Suppressor macrophage (primary cell): ENCODE results near the gene NKD1.
A peak's percentile ranks its signal among the peaks of the same experiment; 100 is the strongest.

ENCODE experiments used
- DNase-seq, 4 experiments: peaks; one replicate each; pipeline ENCODE4 v3.0.0-alpha.2; 2020 to 2022

The NKD1 gene

GRCh38 chr16:50676684-50677225 lies 128.6 kb downstream of the NKD1 start:
- no peak for DNase-seq

DNA sequence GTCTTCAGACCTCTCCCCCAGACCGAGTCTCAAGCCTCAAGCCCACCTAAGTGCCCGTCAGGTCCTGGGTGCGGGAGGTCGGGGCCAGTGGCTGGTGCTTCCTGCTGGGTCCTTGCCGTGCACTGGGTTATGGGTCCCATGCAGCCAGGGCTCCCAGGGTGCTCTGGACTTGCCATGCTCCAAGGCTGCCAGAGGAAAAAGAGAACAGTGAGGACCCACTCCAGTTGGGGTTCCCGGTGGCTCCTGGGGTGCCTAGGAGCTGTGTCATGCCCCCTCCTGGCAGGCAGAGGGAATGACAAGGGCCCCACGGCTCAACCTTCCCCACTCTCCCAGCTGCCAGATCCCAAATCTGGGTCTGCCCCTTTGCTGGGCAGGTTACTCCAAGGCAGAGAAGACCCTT lies 129.2 kb downstream of the NKD1 start:
- no peak for DNase-seq

GRCh38 chr16:50678531-50678930 lies 130.3 kb downstream of the NKD1 start:
- peak in 2 of 4 experiments; percentile 35 to 47 for DNase-seq

- peak in 1 of 4 experiments; percentile 34 for DNase-seq
Observed at GRCh38 chr16:50679266-50679665, 131.1 kb downstream of the NKD1 start.

DNA sequence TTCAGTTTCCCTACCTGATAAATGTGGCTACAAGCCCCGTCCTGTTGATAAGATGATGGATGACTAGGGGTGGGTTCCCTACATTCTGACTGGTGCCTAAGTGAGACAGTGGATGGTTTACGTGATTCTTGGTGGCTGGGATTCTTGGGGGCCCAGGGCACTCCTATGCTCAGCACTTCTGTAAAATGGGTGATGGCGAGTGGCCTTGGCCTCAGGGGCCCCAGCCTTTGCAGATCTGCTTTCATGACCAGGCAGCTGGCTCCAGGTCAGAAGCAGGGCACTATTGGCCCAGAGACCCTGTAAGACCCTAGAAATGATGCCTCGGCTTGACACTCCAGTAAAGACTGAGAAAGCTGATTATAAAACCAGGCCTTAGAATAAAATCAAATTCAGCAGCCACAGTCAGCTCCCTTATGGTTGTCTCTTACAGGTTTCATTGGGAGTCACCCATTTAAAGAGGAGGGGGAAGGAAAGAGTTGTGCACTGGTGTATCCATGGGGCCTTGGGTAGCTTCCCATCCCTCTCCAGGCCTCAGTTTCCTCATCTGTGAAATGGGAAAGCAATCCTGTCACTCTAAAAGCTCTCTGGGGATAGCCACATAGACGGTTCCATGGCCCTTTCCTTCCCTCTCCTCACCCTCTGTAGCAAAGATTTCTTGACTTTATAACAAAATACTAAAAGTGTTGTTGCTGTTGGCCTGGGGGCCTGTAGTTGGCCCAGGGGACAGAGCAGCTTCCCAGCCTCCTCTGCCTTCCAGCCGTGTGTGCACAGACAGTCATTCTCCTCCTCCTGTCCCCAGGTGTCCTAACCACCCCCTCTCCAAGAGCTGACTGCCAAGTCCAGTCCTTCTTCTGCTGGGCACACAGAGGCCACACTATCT lies 131.7 kb downstream of the NKD1 start:
- DNase-seq, result no peak

DNA sequence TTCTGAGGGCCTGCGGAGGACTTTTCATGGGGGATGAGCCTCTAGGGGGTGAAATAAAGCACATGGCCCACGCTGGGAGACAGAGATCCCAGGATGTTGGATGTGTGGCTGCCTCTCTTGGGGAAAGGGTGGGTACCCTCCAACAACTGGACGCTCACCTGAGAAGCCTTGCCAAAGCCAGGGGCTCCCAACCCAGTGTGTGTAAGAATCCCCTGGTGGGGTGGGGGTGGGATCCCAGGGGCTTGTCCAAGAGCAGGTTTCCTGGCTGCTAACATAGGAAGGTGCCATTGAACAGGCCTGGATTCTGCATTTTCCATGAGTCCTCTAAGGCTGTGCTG lies 132.3 kb downstream of the NKD1 start:
- no peak for DNase-seq

GRCh38 chr16:50681021-50681885 lies 133.1 kb downstream of the NKD1 start, which contains the start of gene SNX20:
Gene SNX20 (minus strand): TSS chr16:50681312. CDS start chr16:50677526, 3,786 bp downstream.
- DNase-seq, result peak; percentile 75 to 87 (median 85)

DNA sequence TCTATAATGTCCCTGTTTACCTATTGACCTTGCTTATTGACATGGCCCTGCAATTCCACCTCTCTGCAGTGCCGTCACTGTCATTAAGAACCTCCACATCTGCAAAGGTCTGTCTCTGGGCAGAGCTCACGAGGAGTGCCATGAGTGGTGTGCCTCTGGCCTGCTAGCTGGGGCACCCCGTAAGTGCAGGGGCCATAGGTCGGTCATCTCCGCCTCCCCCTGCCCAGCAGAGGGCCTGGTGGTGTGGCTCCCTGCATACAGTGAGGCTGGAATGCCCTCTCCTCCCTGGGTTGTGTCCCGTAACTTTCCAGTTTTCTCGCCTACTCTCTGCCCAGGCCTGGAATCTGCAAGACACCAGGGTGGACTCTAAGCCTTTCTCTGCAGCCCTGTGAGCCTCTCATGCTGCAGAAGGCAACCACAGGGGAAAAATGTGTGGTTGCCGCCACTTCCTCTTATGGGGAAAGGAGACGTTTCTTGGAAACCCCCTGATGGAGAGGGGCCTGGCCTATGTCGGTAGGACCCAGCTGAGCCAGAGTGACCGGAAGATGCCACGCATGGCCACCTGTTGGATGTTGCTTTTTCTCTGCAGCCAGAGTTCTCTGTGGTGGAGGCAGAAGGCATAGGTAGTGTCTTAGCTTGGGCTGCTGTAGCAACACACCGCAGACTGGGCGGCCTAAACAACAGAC lies 135.6 kb downstream of the NKD1 start:
- DNase-seq, result peak; percentile 85 to 94 (median 92)

- DNase-seq, result peak; percentile 55 to 78 (median 65)
Observed at GRCh38 chr16:50684823-50685461, 136.7 kb downstream of the NKD1 start.

DNA sequence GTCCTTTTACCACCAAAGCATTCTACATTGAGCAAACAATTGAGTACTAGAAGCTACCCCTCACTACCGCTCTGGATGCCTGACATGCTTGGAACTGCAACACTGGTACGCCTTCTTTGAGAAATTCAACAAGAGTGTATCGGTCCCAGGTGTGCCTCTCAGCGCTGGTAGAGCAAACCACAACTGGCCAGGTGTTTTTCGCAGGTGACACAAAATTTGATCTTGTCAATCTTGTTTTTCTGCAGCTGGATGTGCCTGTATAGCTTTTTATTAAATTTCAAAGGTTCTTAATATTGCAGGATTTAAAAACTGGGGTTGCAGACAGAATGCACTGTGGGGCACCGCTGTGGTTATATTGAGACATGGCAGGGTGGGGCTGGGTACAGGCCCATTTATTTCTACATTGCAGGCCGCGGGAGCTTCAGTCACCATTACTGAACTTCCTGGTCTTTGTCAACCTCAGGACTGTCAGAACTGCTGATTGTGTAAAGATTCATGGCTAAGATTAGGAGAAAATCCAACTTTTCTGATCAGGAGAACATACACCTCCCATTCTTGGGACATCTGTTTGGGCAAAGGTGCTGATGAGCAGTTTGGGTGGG lies 137.4 kb downstream of the NKD1 start:
- peak; percentile 55 to 77 (median 76) for DNase-seq

GRCh38 chr16:50688083-50688482 lies 139.9 kb downstream of the NKD1 start:
- no peak for DNase-seq

DNA sequence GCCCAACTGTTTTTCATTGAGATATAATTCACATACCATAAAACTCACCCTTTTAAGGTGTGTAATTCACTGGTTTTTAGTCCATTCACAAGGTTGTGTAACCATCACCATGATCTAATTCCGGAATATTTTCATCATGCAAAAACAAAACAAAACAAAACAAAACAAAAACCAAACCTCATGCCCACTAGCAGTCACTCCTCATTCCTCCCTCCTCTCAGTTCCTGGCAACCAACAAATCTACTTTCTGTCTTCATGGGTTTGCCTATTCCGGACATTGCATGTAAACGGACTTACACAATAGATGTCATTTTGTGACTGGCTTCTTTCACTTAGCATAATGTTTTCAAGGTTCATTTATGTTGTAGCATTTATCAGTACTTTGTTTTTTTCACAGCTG lies 140.7 kb downstream of the NKD1 start:
- DNase-seq, result peak in 3 of 4 experiments; percentile 45 to 86 (median 47)

DNA sequence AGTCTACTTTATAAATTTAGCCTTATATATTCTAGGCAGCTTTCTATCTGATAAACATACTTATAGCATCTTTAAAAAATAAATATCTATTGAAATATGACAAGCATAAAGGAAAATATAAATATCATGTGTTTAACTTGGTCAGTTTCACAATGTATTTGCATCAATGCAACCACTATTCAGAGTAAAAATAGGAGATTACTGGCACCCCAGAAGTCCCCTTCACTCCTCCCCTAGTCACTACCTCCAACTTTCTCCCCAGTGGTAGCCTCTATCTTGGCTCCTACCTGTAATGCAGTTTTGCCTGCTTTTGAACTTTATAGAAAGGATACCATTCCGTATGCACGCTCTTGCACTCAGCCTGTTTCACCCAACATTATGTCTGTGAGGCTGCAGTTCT lies 142.0 kb downstream of the NKD1 start:
- no peak for DNase-seq

- DNase-seq, result no peak
Observed at GRCh38 chr16:50692644-50692998, 144.4 kb downstream of the NKD1 start.

- DNase-seq, result peak in 3 of 4 experiments; percentile 39 to 69 (median 56)
Observed at GRCh38 chr16:50692999-50693781, 145.0 kb downstream of the NKD1 start, which contains the start of gene NOD2. Gene NOD2 (plus strand): TSS chr16:50693606. CDS start chr16:50699496, 5,890 bp downstream.

- no peak for DNase-seq
Observed at GRCh38 chr16:50694206-50694605, 146.0 kb downstream of the NKD1 start.

- peak; percentile 84 to 94 (median 91) for DNase-seq
Observed at GRCh38 chr16:50695017-50696000, 147.1 kb downstream of the NKD1 start.

- DNase-seq, result peak in 2 of 4 experiments; percentile 31 to 42
Observed at GRCh38 chr16:50696126-50696525, 147.9 kb downstream of the NKD1 start.
